Measurements from ENCODE around the gene AR.
"Not testable (repeated sequence)": the region's sequence is repeated elsewhere in the genome, so short reads cannot be mapped to it uniquely, and the experiment has no call there.

AR gene

DNA sequence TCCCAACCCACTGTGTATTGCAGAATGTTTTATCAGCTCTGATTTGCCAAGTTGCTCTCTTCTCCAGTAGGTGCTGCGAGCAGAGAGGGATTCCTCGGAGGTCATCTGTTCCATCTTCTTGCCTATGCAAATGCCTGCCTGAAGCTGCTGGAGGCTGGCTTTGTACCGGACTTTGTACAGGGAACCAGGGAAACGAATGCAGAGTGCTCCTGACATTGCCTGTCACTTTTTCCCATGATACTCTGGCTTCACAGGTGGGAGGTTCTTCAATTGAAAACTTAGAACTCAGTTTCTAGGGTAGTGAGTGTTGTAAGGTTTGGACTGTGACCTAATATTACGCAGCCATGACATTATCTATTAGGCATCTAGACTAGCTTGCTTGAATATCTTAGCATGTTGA, 24.9 kb downstream of the AR start:
- DNase-seq (ENCODE audit: low spot score): no peak

DNA sequence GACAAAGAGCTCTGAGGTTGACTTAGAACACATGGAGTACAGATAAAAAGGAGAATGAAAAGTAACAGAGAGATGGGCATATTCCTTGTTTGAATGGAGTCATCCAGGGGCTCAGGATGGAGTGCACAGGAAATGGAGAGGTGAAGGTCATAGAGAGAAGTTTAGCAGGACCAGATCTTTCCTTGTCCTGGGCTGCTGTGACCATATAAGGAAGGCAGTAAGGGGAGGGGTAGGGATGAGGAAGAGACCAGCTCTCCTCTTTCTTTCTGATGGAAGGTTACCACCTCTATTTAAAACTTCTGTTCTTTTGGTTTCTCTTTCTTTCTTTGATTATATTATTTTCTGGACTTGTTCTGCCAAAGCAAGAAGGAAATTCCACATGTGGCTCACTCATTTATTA, 27.0 kb downstream of the AR start:
- DNase-seq (ENCODE audit: low spot score): no peak

DNA sequence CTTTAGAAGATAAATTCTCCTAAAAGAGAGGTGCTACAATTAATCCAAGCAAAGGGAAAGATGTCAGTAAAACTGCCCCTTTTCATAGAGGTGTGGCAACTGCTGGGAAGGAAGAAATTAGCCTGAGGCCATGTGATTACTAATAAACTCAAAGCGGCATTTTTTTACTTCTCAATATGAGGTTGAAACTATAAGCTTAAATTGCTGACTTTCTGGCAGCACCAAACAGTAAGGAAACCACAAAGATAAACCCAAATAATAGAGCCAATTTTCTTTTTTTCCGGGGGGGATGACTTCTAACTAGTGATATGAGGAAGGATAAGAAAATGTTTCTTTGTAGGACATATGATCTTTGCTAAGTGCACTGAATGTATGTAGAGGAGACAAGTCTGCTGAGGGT, 30.9 kb downstream of the AR start:
- DNase-seq (ENCODE audit: low spot score): no peak

DNA sequence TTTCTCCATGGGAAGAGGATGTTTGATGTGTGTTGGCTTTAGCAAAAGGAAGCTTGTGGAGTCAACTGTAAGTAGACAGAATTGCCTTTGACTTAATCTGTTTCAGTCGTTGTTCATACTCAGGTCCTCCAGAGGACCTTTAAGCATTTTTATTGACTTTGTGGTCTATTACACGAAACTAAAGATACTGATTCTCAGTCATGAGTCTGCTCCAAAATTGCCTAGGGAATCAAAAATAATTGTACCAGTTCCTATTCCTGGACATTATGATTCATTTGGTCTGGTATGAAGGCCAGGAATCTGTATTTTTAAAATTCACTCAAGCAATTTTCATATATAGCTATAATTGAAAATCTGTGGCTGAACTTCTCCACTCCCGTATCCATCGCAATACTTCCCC, 38.6 kb downstream of the AR start:
- DNase-seq (ENCODE audit: low spot score): no peak

DNA sequence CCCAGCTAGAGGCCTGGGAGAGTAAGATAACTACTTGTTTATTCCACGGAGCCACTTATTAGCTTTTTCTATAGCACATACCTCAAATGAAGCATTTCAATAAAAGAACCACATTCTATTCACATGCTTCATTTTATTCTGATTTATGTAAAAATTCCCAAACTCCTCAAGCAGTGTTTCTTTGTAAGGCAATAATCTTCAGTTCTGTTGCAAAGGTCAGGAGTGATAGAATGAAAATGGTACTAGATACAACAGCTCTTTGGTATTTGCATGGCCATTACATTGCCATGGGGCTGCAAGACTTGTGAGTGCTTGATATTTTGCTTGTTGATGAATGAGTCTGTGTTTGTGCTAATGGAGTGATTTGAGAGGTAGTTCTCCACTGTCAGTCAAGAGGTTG, 39.4 kb downstream of the AR start:
- no peak for DNase-seq (ENCODE audit: low spot score)

DNA sequence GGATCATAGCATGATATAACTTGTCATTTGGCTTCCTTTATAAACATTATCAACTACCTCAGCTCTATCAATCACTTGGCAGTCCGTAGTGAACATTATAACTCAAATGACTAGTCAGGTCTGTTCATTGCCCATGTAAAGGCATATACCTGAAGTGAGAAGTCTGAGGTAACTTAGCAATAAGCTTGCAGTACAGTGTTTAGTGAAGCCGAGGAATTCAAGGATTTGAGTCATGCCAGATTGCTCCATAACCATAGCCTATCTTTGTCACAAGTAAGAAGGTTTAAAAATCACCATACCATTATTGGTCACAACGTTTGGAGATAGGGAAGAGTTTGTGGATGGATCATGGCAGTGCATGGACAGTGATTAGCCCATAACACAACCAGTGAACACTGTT, 41.6 kb downstream of the AR start:
- no peak for DNase-seq (ENCODE audit: low spot score)

DNA sequence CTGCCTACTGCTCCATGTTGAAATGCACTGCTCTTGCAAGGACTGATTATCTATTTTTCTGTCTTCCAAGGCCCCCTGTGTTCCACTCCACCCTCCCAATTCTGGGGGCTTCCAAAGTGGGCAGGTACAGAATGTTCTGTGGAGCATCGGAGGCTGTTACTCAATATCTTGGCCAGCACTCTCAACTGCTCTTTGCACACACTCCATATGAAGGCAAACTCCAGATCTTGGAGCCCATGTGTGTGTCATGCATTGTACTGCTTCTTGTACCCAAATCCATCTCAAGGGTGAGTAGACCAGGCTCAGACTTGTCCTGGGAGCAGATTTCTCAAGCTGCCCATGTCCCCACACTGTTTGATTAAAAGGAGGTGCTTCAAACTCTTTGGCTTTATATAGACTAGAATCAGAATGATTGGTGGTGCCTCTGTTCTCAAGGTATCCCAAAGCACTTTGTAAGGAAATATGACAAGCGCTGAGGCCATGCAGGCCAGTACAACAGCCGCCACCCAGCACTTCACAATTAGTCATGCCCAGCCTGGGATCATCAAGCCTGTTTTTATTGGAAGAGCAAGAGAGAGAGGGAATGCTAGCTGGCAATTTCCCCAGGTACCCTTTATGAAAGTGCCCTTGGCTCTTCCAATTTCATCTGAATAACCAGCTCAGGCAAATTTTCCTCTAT, 44.3 kb downstream of the AR start:
- no peak for DNase-seq (ENCODE audit: low spot score)

DNA sequence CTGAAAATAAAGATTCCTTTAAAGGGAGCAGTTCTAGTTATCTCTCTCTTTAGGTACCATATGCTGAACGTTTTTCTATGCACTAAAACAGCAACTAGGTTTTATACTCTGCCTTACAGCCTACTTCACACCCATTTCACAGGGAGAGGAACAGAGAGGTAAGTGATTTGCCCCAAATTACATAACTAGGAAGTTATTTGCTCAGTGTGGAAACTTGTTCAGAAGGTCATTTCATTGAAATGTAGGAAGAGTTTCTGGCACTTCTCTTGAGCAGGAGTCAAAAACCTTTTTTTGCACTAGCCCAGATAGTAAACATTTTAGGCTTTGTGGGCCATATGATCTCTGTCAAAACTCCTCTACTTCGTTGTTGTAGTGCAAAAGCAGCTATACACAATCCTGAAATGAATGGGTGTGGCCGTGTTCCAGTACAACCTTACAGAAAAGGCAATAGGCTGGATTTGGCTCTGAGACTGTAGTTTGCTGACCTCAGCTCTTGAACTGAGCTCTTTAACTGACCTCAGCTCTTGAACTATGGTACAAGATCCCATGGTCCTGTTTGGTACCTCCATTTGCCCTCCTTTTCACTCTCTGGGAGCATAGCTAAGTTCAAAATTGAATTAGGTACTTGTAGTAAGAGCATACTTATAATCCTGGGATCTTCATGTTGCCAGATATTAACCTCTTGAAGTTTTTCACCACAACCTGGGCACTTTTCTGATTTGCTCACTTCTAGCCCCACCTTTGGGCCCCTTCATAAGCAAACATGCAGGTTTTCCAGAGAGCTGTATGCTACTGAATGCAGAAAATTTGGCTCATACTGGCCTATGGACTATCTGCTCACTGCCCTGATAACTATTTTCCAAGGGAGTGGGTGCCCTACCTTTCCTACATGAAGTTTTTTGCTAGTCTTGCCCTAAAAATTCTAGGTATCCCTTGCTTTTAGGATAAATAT, 53.3 kb downstream of the AR start:
- no peak for DNase-seq (ENCODE audit: low spot score)

DNA sequence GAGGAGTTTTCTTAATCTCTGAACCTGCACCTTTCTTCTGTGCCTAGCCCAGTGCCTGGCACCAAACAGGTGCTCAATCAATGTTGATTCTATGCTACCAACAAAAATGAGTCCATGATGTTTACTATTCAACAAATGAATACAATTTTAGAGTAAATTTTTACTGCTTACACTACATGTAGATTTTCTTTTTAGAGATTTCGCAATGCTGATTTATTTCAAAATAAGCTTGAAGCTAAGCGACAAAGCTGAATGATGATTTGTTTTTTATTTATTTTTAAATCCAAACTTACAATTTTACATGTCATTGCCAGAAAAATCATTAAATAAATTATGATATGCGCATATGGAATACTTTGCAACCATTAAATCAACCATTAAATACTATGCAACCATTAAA, 55.7 kb downstream of the AR start:
- no peak for DNase-seq (ENCODE audit: low spot score)

DNA sequence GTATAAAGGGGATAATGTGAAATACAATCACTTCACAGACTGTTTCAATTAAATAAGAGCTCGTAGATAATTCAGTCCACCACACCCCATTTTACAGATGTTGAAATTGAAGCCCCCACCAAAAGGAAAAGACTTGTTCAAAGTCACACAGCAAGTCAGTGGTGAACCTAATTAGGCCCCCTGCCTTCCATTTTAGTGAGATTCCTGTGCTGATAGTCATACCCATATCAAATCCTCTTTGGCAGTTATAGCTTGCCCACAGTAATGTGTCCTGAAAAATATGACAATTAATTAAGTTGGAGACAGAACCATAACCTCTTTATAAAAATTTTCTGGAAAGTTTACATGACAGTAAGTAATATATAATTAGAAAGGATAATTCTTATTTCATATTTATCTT, 58.0 kb downstream of the AR start:
- DNase-seq (ENCODE audit: low spot score): no peak

DNA sequence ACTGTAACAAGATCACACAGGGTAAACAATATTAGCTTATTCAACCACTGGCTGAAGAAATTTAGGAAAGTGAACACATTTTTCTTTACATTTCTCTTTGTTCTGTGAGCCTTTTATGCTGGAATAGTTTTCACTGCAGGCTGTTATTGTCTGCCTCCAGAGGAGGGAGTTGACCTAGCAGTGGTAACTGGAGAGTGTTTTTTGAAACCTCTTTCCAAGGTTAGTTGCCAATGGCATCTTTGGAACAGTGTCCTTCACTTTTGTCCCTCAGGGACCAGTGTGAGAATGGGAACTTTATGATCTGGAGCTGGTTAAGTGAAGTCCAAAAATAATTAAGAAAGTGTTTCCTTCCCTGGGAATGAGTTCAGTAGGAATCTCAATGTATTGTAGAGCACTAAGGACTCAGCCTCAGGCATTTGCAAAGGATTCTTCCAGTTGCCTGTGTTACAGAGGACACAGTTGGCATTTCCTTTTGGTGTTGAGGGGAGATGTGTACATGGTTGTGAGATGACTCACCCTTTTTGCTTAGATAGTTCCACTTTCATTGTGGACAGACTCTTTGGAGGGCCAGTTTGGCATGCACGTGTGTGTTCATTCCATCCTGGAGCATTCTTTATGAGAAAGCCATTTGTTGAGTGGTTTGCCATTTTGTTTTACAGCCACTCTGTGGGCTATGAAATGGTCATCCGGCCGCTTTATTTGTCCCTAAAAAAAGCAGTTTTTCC, 61.3 kb downstream of the AR start:
- DNase-seq (ENCODE audit: low spot score): no peak

DNA sequence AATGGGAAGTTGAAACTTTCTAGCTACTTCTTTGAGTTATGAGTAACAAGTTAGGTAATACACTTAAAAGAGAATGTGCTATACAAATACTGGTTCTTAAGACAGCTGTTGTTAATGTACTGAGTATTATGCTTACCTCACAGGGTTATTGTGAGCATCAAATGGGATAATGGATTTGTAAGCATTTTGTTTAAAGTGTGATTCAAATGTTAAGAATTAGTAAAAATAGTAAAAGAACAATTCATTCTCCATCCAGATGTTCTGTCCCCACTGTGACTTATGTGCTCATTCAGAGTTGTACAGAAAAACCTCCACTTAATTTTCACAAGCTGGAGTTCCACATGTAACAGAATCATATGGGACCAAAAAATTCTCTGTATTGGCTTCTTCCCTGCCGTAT, 63.6 kb downstream of the AR start:
- no peak for DNase-seq (ENCODE audit: low spot score)

DNA sequence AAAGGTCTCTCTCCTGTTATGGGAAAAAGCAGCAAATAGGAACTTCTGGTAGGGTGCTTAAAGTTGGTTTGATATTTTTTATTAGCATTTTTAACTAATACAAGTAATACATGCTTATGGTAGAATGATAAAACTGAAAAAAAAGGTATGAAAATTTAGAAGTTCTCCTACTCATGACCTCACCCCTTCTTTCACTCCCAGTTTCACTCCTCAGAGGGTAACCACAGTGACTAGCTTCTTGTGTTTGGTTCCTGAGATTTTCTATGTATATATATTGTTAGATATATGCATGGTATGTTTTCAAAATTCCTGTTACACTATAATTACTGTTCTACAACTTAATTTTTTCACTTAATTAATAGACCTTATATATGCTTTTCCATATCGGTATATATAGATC, 66.5 kb downstream of the AR start:
- DNase-seq (ENCODE audit: low spot score): no peak

DNA sequence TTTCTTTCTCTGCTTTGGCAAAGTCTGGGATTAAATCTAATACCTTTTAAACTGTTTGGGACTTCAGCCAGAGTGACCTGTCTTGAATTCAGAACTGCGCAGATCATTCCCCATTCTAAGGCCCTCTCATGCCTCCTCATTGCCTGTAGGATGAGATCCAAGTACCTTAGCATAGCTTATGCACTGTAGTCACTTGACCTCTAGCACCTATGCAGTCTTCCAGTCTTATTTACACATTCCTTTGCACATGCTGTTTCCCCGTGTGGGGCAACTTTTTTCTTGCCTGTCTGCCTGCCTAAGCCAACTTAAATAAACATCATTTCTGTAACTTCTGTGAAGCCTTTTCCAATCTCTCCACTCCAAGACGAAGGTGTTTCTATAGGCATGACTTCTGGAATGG, 68.4 kb downstream of the AR start:
- DNase-seq (ENCODE audit: low spot score): no peak

DNA sequence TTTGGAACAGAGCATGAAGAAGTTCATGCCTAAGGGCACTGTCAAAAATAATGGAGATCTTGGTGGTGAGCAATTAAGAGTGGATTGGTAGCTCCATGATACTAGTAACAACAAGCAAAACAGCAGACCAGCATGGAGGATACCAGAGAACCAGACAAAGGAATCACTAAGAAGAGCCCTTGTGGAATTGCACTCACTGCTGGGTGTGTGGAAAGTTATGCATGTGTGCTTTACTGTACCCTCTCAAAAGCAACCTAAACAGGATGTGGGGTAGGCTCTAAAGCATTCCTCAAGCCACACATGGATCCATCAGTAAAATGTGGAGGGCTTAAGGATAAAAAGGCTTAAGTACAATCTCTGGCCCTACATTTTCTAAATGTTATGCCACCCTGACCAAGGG, 69.5 kb downstream of the AR start:
- no peak for DNase-seq (ENCODE audit: low spot score)

DNA sequence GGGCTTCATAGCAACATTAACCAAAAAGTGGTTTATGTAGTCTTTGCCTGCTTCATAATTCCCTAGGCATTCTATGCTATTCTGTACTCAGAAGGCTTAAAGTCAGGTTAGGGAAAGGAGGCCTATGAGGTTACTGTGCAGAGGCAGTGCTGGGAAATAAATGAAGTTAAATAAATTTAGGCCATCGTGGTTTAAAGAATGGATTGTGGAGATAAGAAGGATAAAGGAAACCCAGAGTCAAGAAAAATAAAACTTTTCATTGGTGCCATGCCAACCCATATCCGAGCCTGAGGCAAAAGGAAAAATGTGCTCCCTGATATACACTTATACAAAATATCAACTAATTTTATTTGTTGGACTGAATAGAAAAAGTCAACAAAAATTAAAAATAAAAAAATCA, 70.2 kb downstream of the AR start:
- no peak for DNase-seq (ENCODE audit: low spot score)

DNA sequence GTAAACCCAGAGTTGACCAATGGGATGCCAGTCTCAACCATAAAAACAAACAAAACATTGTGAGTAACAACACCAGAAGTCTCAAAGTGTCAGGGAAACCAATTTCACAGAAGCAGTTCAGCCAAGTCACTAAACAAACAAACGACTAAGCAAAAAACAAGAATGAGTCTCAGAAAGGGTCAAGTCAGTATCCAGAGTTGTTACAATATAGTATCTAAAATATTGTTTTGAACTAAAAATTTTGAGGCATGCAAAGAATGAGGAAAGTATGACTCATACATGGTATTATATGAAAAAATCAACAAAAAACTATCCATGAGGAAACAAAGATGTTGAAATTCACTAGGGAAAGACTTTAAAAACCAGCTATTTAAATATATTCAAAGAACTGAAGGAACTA, 70.6 kb downstream of the AR start:
- no peak for DNase-seq (ENCODE audit: low spot score)

DNA sequence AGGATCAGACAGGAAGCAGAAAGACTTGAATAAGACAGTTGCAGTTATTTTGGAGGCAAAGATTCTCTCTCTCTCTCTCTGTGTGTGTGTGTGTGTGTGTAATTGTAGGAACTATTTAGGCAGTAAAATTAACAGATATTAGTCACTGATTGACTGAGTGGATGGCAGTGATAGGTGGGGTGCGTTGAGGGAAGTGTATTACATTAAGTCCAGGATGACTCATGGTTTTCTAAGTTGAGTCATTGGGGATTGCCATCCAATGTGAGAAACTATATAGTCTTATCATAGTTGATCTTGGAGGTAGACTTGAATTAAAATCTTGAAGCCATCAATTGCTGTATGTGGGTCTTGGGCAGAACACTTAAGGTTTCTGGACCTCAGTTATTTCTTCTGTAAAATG, 75.4 kb downstream of the AR start:
- no peak for DNase-seq (ENCODE audit: low spot score)

DNA sequence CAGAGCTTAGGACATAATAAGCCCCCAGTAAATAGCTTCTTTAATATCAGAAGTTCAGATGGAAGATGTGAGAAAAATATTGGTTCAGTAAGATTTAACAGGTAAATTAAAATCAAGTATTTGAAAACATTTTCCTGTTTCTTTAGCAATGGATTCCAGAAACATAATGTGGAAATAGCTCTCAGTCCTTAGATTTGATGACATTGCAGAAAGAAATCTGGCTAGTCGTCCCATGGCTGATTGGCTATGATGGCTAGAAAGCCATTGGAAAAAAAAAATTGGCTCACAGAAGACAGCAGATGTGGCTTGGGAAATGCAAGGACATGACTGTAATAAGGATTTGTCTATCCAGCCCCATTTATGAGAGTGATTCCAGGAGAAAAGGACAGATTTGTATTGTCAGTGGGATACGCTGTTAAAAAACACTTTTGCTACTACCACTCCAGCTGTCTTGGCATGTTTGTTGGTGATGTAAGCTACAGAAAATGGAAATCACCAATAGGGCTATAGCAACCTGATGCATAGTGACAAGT, 78.3 kb downstream of the AR start:
- DNase-seq (ENCODE audit: low spot score): no peak

DNA sequence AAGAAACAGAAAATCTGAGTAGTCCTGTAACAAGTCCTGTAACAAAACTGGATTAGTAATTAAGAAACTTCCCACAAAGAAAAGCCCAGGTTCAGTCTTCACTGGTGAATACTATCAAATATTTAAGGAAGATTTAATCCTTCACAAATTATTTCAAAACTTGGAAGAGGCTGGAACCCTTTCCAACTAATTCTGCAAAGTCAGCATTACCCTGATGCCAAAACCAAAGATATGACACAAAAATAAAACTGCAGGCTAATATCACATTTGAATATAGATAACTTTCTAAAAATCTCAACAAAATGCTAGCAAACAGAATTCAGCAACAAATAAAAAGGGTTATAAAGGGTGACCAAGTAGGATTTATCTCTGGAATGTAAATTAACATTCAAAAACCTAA, 80.5 kb downstream of the AR start:
- no peak for DNase-seq (ENCODE audit: low spot score)

DNA sequence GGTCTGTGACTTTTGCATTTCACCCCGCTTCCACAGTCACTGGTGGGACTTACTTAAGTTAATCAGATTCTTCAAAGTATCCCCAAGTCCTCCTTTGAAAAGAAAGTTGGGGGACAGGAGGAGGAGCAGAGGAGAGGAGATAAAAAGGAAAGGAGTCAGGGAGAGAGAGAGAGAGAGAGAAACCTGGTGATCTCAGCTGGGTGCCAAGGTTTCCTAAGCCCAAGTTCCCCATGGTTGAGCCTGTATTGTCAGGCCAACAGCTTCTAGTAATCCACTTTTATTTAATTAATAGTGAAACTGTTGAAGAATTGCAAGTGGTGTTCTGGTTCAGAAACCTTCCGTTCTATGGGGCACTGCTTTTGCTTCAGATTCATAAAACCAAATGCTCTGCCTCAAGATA, 91.6 kb downstream of the AR start:
- DNase-seq (ENCODE audit: low spot score): no peak

DNA sequence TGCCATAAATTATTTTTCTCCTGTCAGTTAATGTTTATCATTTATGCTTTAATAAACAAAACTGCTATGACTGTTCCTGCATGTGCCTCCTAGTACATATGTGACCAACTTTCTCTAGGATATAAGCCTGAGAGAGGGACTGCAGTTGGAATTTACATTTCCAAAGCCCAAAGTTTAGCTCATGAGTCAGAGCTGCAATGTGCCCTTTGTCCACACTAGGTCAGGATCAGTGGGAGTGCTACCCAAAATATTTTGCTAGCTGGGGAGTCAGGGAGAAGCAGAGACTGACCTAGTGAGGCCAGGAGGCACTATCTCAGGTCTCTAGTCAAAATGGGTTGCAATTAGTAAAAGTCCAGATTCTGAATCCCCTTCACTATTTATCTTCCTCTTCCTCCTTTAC, 92.7 kb downstream of the AR start:
- no peak for DNase-seq (ENCODE audit: low spot score)

DNA sequence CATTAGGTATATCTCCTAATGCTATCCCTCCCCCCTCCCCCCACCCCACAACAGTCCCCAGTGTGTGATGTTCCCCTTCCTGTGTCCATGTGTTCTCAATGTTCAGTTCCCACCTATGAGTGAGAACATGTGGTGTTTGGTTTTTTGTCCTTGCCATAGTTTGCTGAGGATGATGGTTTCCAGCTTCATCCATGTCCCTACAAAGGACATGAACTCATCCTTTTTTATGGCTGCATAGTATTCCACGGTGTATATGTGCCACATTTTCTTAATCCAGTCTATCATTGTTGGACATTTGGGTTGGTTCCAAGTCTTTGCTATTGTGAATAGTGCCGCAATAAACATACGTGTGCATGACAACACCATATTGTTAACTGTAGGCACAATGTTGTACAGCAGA, 93.5 kb downstream of the AR start:
- DNase-seq (ENCODE audit: low spot score): not testable (repeated sequence)
